ENCODE results near the gene CDH12.

GRCh38 chr5:21918451-21918850 is 934.7 kb downstream of the CDH12 start:
- TF ChIP-seq CTCF (IDR thresholded peaks at IDR 0.05), result no peak
- no peak for TF ChIP-seq RFX5 (IDR thresholded peaks at IDR 0.05)
- no peak for TF ChIP-seq MAX (IDR thresholded peaks at IDR 0.05)
- no peak for TF ChIP-seq POLR2A (IDR thresholded peaks at IDR 0.05; ENCODE audit: low read length)
- no peak for TF ChIP-seq MAZ (IDR thresholded peaks at IDR 0.05; ENCODE audit: borderline replicate concordance, low read depth, low read length)
- TF ChIP-seq CHD2 (IDR thresholded peaks at IDR 0.05; ENCODE audit: low read length, partially characterized antibody), result no peak
- no peak for TF ChIP-seq MAFK (IDR thresholded peaks at IDR 0.05; ENCODE audit: partially characterized antibody)
- TF ChIP-seq NPAS2 (CRISPR knock-in tag; IDR thresholded peaks at IDR 0.05; ENCODE audit: borderline replicate concordance), result no peak
- TF ChIP-seq JUN (IDR thresholded peaks at IDR 0.05), result no peak
- no peak for TF ChIP-seq BHLHE40 (IDR thresholded peaks at IDR 0.05; ENCODE audit: low read depth, low read length)
- TF ChIP-seq MYC (IDR thresholded peaks at IDR 0.05; ENCODE audit: borderline replicate concordance, low read length), result no peak
- TF ChIP-seq REST (IDR thresholded peaks at IDR 0.05), result no peak
- TF ChIP-seq ZFP36 (IDR thresholded peaks at IDR 0.05; ENCODE audit: borderline replicate concordance, partially characterized antibody), result no peak
